ENCODE data around the gene USP24.
"Not testable (repeated sequence)": the region's sequence is repeated elsewhere in the genome, so short reads cannot be mapped to it uniquely, and the experiment has no call there.

The USP24 gene

GRCh38 chr1:55196433-55197035 lies 18.6 kb downstream of the USP24 start:
- DNase-seq (ENCODE audit: low read depth in 2 of 2): no peak

- DNase-seq (ENCODE audit: low read depth in 2 of 2): no peak
Measured at GRCh38 chr1:55195521-55196233, 19.5 kb downstream of the USP24 start.

GRCh38 chr1:55194851-55195250 lies 20.3 kb downstream of the USP24 start:
- no peak for DNase-seq (ENCODE audit: low read depth in 2 of 2)

- no peak for DNase-seq (ENCODE audit: low read depth in 2 of 2)
Measured at GRCh38 chr1:55192093-55192492, 23.1 kb downstream of the USP24 start.

GRCh38 chr1:55191219-55191952 lies 23.8 kb downstream of the USP24 start:
- not testable (repeated sequence) for DNase-seq (ENCODE audit: low read depth in 2 of 2)

- DNase-seq (ENCODE audit: low read depth in 2 of 2): no peak
Measured at GRCh38 chr1:55190109-55190508, 25.1 kb downstream of the USP24 start.

GRCh38 chr1:55188909-55189308 lies 26.3 kb downstream of the USP24 start:
- no peak for DNase-seq (ENCODE audit: low read depth in 2 of 2)

- DNase-seq (ENCODE audit: low read depth in 2 of 2): no peak
Measured at GRCh38 chr1:55185832-55186231, 29.3 kb downstream of the USP24 start.

GRCh38 chr1:55184859-55185258 lies 30.3 kb downstream of the USP24 start:
- no peak for DNase-seq (ENCODE audit: low read depth in 2 of 2)

- no peak for DNase-seq (ENCODE audit: low read depth in 2 of 2)
Measured at GRCh38 chr1:55181666-55182065, 33.5 kb downstream of the USP24 start.

GRCh38 chr1:55180075-55180670 lies 35.0 kb downstream of the USP24 start:
- DNase-seq (ENCODE audit: low read depth in 2 of 2): no peak

GRCh38 chr1:55179177-55179835 lies 35.9 kb downstream of the USP24 start:
- DNase-seq (ENCODE audit: low read depth in 2 of 2): no peak

- no peak for DNase-seq (ENCODE audit: low read depth in 2 of 2)
Measured at GRCh38 chr1:55172687-55173086, 42.5 kb downstream of the USP24 start.

- DNase-seq (ENCODE audit: low read depth in 2 of 2): no peak
Measured at GRCh38 chr1:55172272-55172671, 42.9 kb downstream of the USP24 start.

GRCh38 chr1:55171694-55172093 lies 43.5 kb downstream of the USP24 start:
- no peak for DNase-seq (ENCODE audit: low read depth in 2 of 2)

- no peak for DNase-seq (ENCODE audit: low read depth in 2 of 2)
Measured at GRCh38 chr1:55170426-55170825, 44.7 kb downstream of the USP24 start.

- no peak for DNase-seq (ENCODE audit: low read depth in 2 of 2)
Measured at GRCh38 chr1:55169126-55169525, 46.0 kb downstream of the USP24 start.

- DNase-seq (ENCODE audit: low read depth in 2 of 2): no peak
Measured at GRCh38 chr1:55168353-55168752, 46.8 kb downstream of the USP24 start.

GRCh38 chr1:55167224-55167871 lies 47.8 kb downstream of the USP24 start:
- DNase-seq (ENCODE audit: low read depth in 2 of 2): no peak

GRCh38 chr1:55164906-55165305 lies 50.3 kb downstream of the USP24 start:
- DNase-seq (ENCODE audit: low read depth in 2 of 2): no peak

- no peak for DNase-seq (ENCODE audit: low read depth in 2 of 2)
Measured at GRCh38 chr1:55159571-55159970, 55.6 kb downstream of the USP24 start.

- DNase-seq (ENCODE audit: low read depth in 2 of 2): no peak
Measured at GRCh38 chr1:55156608-55157007, 58.6 kb downstream of the USP24 start.

Measured in stimulated activated CD4-positive, alpha-beta T cell treated with anti-CD3 and anti-CD28 coated beads, Interleukin-4, amount 100 ng/mL, for 48 hours (primary cell).